Activated CD8-positive, alpha-beta T cell treated with anti-CD3 and anti-CD28 coated beads for 36 hours (primary cell): ENCODE data around the gene HSD3B2. TPM values are rescaled to one million over a fixed set of nuclear protein-coding genes. Genes with fewer than 3 reads are reported as not detected.

ENCODE experiments used
- ATAC-seq: fragments of 200-7000 bp; cut with Tn5 transposase; one replicate; pipeline ENCODE4 v1.10.0; 2021; ENCODE audit warnings: mild to moderate bottlenecking, moderate library complexity
- CTCF ChIA-PET: fragments of 350-600 bp; sonication (Branson Sonifier 250); formaldehyde crosslinking; loops from one replicate; lab custom pipeline; 2021; ENCODE audit warnings: antibody characterized with exemption; lab: Charles Lee
- POLR2A ChIA-PET: fragments of 350-600 bp; sonication (Branson Sonifier 250); formaldehyde crosslinking; loops from one replicate; lab custom pipeline; 2021; ENCODE audit warnings: antibody characterized with exemption; lab: Charles Lee
- DNase-seq: peaks from one replicate; pipeline ENCODE4 v3.0.0-alpha.2; 2020
- H3K27ac Mint-ChIP-seq: one replicate; pipeline ENCODE4 v1.8.0; 2021; ENCODE audit warnings: mild to moderate bottlenecking, mixed read lengths
- H3K27me3 Mint-ChIP-seq: one replicate; pipeline ENCODE4 v1.8.0; 2021; ENCODE audit warnings: mixed read lengths
- H3K36me3 Mint-ChIP-seq: one replicate; pipeline ENCODE4 v1.8.0; 2021; ENCODE audit warnings: low read depth, mixed read lengths
- H3K4me1 Mint-ChIP-seq: one replicate; pipeline ENCODE4 v1.8.0; 2021; ENCODE audit warnings: low read depth, mixed read lengths
- H3K4me3 Mint-ChIP-seq: one replicate; pipeline ENCODE4 v1.8.0; 2021; ENCODE audit warnings: mild to moderate bottlenecking, moderate library complexity, mixed read lengths
- H3K9me3 Mint-ChIP-seq: one replicate; pipeline ENCODE4 v1.8.0; 2021; ENCODE audit warnings: mixed read lengths
- intact Hi-C: fragments of 100-400 bp; cut with micrococcal nuclease; formaldehyde crosslinking; loops from one replicate; pipeline ENCODE4 v1.10.0; 2022
- total RNA-seq, 2 experiments: library from RNA; stranded (reverse); gene quantifications; one replicate each; pipeline ENCODE4 v1.2.3, GENCODE V29; 2021
- TF ChIP-seq, protein P1 (sequence below): fragments of 200-600 bp; IDR thresholded peaks from one replicate; pipeline ENCODE4 v1.8.0; 2022; ENCODE audit warnings: antibody characterized with exemption, mild to moderate bottlenecking

The HSD3B2 gene
- total RNA-seq = not detected

DNA sequence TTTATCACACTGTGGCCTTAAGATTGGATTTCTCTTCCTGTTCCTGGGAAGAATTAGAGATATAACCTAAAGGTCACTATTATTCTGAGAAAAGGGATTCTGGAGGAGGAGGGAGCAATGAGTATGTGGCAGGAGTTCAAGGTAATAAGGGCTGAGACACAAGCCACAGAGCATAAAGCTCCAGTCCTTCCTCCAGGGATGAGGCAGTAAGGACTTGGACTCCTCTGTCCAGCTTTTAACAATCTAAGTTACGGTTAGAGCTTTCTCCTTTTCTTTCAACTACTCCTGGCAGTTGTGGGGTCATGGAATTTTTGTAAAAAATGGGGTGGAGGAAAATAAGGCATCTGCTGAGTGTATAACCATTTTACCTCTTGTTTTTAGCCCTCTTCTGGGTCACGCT is at the start of gene HSD3B2:
TSS of gene HSD3B2 (plus strand) at position 201 of the 400 bp plus-strand sequence. CDS start 270 bp downstream, outside the sequence.
- CTCF ChIA-PET = no interaction called here
- no peaks in the 10 kb centered on the region for H3K9me3 Mint-ChIP-seq
- POLR2A ChIA-PET = no interaction called here
- no peak within 1 kb of the TSS for H3K27ac Mint-ChIP-seq
- no peak for ATAC-seq
- intact Hi-C loops = no loop called here
- no peak within 1 kb of the TSS for H3K4me3 Mint-ChIP-seq
- H3K27me3 Mint-ChIP-seq = peaks cover 4% of the 10 kb centered on the region
- no peaks in the 10 kb centered on the region for H3K4me1 Mint-ChIP-seq
- DNase-seq = no peak
- TF ChIP-seq, protein P1, sequence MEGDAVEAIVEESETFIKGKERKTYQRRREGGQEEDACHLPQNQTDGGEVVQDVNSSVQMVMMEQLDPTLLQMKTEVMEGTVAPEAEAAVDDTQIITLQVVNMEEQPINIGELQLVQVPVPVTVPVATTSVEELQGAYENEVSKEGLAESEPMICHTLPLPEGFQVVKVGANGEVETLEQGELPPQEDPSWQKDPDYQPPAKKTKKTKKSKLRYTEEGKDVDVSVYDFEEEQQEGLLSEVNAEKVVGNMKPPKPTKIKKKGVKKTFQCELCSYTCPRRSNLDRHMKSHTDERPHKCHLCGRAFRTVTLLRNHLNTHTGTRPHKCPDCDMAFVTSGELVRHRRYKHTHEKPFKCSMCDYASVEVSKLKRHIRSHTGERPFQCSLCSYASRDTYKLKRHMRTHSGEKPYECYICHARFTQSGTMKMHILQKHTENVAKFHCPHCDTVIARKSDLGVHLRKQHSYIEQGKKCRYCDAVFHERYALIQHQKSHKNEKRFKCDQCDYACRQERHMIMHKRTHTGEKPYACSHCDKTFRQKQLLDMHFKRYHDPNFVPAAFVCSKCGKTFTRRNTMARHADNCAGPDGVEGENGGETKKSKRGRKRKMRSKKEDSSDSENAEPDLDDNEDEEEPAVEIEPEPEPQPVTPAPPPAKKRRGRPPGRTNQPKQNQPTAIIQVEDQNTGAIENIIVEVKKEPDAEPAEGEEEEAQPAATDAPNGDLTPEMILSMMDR = no peak
- H3K36me3 Mint-ChIP-seq = no peaks in the 10 kb centered on the region

GRCh38 chr1:119366424-119366823 is 48.5 kb upstream of the HSD3B2 start:
- no peak overlapping the region for H3K4me3 Mint-ChIP-seq
- peaks cover 12% of the 10 kb centered on the region for H3K27me3 Mint-ChIP-seq
- TF ChIP-seq, protein P1 = no peak
- intact Hi-C loops = loop anchor here (2.0 kb wide), 1 partner anchor 80 kb away; no protein-coding TSS in a partner anchor
- ChIA-PET POLR2A (no interaction called here), CTCF (interaction anchor here (1.1 to 2.3 kb wide), 6 partner anchors 8 to 91 kb away, joined by 3 to 19 read pairs (median 6); no protein-coding TSS in a partner anchor)
- no peak overlapping the region for H3K27ac Mint-ChIP-seq
- H3K9me3 Mint-ChIP-seq = no peaks in the 10 kb centered on the region
- H3K36me3 Mint-ChIP-seq = no peaks in the 10 kb centered on the region
- no peaks in the 10 kb centered on the region for H3K4me1 Mint-ChIP-seq
- DNase-seq = no peak
- ATAC-seq = no peak

- no peak for ATAC-seq
- POLR2A ChIA-PET = no interaction called here
- CTCF ChIA-PET = interaction anchor here (1.1 to 2.3 kb wide), 7 partner anchors 10 to 92 kb away, joined by 3 to 19 read pairs (median 5); no protein-coding TSS in a partner anchor
- Mint-ChIP-seq H3K9me3 (no peaks in the 10 kb centered on the region), H3K27me3 (peaks cover 12% of the 10 kb centered on the region), H3K4me1 (no peaks in the 10 kb centered on the region), H3K36me3 (no peaks in the 10 kb centered on the region), H3K27ac (no peak overlapping the region), H3K4me3 (no peak overlapping the region)
- intact Hi-C loops = loop anchor here (2.0 kb wide), 1 partner anchor 81 kb away; no protein-coding TSS in a partner anchor
- no peak for DNase-seq
- TF ChIP-seq, protein P1 = peak; percentile 66
Observed at GRCh38 chr1:119367432-119368124, 47.4 kb upstream of the HSD3B2 start.

DNA sequence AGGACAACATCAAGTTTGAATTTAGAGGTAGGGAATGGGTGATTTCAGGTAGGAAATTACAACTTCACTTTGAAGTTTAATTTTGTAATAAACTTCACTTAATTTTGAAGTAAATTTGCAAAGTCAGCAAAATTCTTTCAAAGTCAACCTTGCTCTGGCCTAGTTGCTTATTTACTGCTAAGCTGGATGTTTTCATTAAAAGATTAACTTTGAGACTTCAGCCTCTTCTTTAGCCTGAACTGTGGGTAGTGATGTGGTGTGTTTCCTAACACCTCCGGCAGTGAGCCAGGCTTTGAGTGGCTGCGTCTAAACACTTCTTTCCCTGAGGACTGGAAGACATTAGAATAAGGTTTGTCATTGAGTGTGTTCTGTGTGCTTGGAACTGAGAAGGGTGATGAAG is 46.4 kb upstream of the HSD3B2 start, which contains the start of gene HAO2:
TSS of gene HAO2 (plus strand) at position 232 of the 400 bp plus-strand sequence. CDS start 12,301 bp downstream, outside the sequence.
- H3K4me1 Mint-ChIP-seq = no peaks in the 10 kb centered on the region
- CTCF ChIA-PET = interaction anchor here (2.3 kb wide), 1 partner anchor 93 kb away, joined by 19 read pairs; no protein-coding TSS in a partner anchor

More for the DNA sequence above, 46.4 kb upstream of the HSD3B2 start, which contains the start of gene HAO2:
- peaks cover 12% of the 10 kb centered on the region for H3K27me3 Mint-ChIP-seq
- H3K4me3 Mint-ChIP-seq = no peak within 1 kb of the TSS
- POLR2A ChIA-PET = no interaction called here
- intact Hi-C loops = no loop called here
- no peaks in the 10 kb centered on the region for H3K9me3 Mint-ChIP-seq
- TF ChIP-seq, protein P1 = no peak
- no peak for DNase-seq
- no peaks in the 10 kb centered on the region for H3K36me3 Mint-ChIP-seq
- H3K27ac Mint-ChIP-seq = no peak within 1 kb of the TSS
- no peak for ATAC-seq
